ENCODE results near the gene PTPRA.
A peak's percentile ranks its signal among the peaks of the same experiment; 100 is the strongest.

Gene PTPRA

DNA sequence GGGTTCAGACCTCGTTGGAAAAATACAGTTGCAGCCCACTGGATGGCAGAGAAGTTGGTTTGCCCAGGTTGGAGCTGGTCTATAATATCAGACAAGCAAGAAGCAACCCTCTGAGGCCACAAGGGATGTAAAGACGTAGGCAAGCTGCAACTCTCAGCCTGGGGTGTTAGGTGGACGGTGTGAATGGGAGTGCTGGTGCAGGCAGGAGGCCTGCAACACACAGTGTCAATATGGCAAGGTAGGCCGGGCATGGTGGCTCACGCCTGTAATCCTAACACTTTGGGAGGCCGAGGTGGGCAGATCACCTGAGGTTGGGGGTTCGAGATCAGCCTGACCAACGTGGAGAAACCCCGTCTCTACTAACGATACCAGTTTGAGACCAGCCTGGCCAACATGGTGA lies 22.2 kb upstream of the PTPRA start:
- no peak for DNase-seq

DNA sequence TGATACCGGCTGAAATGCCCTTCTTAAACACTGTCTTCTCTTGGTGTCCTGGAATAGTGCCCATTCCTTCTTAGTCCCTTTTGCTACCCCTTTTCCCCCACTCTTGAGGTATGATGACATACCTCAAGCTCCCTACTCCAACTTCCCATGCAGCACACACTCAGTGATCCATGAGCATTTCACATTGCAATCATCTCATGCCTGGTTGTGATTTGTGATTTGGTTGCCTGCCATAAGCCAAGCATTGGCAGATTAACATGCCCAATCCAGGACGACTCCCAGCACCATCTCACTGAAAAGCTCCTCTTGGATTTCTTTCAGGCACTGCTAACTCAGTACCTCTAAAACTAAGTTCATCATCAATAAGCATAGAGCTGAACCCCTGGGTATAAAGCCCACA lies 14.7 kb upstream of the PTPRA start:
- no peak for DNase-seq

DNA sequence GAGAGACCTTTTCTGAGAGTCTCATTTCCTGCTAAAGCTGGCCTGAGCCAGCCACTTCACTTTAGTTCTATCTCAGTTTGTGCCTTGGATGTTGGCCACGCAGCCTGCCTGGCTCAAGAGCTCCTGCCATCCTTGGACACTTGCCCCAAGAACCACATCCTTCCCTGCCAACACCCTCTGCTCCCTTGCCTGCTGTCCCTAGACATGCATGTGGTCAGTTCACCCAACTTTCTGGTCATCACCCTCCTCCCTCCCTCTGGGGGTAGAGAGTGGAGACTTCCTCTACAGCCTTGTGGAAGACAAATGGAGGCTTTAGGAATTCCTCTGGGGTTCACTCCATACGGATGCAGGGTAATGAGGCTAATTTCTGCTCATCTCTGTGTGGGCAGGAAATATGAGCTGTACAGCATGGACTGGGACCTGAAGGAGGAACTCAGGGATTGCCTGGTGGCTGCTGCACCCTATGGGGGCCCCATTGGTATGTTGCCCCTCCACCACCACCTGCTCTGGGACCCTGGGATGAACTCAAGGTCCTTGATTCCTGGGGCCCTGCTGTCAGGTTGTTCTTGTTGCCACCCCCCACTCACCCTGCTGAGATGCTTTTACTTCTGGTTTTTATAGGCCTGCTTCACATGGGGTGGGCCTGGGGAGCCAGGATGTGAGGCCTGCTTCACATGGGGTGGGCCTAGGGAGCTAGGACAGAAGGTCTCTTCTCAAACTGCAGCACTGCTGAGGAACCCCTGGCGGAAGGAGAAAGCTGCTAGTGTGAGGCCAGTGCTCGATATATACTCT lies 13.8 kb upstream of the PTPRA start:
- no peak for DNase-seq

DNA sequence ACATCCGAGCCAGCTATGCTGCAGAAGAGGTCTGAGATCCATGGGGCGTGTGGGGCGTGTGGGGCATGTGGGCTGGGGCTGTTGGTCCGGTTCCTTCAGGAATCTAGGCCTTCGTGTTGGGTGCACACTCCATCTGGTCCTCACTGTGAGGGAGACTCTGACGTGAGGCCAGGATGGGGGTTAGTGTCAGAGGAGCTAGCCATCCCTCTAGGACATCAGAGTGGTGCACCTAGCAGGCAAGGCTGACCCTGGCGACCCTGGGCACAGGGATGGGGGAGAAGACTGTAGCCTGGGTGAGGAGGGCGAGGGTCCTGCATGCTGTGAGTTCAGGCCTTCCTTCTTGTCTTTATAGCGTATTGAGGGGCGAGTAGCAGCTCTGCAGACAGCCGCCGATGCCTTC lies 8.7 kb upstream of the PTPRA start:
- DNase-seq, result no peak

DNA sequence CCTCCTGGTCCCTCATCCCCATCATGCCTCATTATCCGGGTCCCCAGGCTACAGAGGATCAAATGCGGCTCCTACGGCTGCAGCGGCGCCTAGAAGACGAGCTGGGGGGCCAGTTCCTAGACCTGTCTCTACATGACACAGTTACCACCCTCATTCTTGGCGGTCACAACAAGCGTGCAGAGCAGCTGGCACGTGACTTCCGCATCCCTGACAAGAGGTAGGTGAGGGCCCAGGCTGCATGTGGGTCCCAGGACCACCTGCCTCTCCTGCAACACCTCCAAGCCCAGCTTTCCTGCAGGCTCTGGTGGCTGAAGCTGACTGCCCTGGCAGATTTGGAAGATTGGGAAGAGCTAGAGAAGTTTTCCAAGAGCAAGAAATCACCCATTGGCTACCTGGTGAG lies 8.2 kb upstream of the PTPRA start:
- DNase-seq, result no peak

DNA sequence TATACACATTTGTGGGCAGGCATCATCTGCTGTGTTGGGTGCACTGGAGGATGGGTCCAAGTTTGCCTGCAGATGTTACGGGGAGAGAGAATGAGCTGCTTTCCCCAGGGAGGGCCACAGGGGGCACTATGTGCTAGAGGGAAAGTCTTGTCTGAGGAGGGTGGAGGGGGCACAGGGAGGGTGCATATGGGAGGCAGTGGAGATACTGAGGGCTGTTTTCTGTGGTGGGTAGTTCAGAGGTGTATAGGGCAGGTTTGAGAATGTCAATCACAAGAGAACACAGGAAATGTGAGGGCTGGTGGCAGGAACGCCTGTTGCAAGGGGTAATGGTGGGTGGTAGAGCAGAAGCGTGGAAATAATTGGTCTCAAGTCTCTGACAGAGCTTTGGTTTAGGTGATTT lies 7.7 kb upstream of the PTPRA start:
- DNase-seq, result no peak

DNA sequence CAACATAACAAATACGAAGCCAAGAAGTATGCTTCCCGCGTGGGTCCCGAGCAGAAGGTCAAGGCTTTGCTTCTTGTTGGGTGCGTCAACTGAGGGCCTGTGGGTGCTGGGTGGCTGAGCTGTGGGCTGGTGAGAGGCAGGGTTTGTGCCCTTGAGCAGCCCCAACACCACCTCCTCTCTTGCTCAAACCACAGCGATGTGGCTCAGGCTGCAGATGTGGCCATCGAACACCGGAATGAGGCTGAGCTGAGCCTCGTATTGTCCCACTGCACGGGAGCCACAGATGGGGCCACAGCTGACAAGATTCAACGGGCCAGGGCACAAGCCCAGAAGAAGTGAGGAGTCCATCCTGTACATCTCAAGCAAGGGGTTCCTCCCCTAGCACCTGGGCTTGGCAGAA lies 7.0 kb upstream of the PTPRA start:
- no peak for DNase-seq

DNA sequence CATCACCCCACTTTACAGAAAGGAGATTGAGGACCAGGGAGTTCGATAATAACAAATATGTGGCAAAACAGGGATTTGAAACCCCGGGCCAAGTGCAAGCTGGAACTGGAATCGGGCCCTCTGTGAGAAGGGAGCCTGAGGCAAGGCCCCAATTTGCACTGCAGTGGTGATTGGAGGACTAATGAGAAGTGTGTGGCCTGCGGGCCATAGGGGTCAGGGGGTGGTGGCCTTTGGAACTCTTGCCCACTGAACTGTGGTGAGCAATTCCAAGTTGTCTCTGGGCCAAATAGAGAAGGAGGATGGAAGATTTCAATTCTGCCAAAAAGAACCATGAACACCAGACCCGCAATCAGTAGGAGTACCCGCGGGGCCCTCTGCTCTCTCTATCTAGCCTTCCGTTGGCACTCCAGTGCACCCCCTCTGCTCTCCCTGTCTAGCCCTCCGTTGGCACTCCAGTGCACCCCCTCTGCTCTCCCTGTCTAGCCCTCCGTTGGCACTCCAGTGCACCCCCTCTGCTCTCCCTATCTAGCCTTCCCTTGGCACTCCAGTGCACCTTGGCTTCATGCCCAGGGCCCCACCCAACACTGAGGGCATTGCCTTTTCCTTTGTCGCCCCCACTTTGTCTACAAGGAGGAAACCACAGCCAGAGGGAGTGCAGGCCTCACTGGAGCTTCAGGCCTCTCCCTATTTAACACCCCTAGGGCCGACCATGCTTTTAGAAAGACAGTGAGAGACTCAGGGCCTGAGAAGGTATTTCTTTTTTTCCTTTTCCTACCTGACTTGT lies 6.0 kb upstream of the PTPRA start:
- no peak for DNase-seq

DNA sequence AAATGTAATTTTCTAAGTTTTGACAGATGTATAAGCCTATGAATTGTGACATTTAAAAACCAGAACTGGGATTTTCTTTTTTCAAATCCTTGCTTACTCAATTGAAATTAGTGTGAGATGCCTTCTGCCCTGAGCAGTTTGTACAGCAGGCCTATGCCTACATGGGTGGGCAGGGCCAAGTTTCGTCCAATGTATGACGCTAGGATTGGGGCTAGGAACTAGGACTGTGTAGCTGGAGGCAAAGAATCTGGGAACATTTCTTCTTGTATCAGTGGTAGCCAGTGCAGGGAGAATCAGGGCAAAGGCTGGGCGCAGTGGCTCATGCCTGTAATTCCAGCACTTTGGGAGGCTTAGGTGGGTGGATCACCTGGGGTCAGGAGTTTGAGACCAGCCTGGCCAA lies 3.9 kb upstream of the PTPRA start:
- no peak for DNase-seq

DNA sequence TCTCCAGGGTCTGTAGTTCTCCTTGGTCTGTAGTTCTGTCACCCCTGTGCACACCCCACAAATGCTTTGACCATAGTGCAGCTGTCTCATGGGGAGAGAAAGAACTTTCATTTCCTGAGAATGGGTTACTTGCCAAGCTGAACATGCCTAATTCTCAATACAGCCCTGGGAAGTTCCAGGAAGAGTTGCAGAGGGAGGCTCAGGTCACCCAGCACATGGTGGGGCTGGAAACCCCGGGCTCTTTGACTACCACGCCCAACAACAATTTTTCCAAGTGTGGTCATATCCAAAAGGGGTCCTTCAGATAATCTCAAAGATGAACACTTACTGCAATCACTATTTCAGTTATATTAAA lies 2.2 kb upstream of the PTPRA start:
- no peak for DNase-seq

DNA sequence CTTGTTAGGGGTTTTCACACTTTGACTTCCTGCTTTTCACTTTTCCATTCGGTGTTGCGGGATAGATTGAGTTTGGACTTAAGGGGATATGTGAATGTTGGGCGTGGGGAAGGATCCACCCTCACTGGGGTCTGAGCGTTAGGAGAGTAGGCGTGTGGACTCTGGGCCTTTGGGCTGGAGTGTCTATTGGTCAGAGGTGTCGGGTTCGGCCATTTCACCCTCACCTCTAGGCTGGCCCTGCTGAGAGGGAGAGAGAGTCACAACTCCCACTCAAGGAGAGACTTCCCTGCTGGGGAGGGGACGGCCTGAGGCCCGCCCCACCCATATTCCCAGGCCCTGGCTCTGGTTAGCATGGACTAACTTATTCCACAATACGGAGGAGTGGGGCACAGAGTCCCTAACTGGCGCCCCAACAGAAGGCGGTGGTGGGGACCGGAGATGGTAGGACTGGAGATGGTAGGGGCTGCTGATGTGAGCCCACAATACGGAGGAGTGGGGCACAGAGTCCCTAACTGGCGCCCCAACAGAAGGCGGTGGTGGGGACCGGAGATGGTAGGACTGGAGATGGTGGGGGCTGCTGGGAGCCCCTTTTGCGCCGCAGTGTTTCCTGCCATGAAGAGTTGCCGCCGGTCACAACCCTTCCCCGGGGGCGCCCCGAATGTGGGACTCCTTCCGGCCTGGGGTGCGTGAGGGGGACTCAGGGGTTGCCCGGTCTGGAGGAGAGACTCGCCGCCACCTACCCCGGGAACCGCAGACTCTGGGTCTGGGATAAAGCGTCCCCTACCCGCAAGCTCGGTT lies 1.4 kb upstream of the PTPRA start:
- DNase-seq, result no peak

DNA sequence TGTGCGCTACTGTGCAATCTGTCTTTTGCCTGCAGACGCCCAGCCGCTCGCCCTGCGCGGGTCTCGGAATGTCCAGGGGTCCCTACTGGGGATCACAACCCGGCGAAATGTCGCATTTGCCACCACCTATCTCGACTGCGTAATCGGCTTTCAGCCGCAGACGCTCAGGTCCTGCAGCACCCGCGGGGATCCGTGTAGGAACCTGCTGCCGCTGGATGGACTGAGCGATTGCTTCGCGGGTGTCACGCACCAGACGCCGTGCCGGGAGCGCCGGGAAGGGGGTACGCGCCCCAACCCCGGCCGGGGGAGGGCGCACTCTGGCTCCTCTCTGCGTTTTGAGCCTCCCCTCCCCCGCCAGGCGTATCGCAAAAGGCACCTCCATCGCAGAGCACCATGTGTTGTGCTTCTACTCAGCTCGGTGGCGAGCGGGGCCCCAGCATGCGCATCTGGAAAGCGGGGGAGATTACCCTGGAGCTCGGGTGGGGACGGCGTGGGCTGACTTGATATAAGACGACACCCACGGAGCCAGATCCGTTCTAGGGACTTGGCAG lies 747 bp upstream of the PTPRA start:
- DNase-seq, result peak; percentile 45

DNA sequence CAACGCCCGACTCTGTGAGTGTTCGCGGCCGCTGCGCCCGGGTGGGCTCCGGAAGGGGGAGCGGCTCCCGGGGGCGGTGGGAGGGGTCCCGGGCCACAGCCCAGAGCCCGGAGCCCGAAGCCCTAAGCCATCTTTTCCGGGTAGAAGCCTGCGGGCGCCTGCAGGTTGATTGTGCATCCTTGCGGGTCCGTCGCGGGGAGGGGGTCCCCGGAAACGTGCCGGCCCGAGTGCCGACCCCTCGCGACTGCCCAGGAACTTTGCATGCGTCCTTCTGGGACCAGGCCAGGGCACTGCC lies 413 bp downstream of the PTPRA start:
- peak; percentile 45 for DNase-seq

DNA sequence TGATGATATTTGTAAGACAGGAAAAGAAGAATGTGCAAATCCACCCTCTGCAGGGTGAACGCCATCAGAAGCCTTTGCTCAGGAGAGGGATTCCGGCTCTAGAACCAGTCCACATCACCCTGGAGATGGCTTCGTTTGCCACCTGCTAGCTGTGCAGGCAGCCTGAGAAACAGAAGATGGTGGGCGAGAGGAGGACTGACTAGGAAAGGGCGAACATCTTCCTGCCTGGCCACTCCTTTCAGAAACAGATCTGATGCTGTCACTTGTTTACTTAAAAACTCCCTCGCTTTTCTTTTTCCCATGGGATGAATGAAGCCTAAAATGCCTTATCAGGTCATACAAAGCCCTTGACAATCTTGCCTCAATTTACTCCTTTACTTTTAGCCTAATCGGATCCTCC lies 1.2 kb downstream of the PTPRA start:
- no peak for DNase-seq

DNA sequence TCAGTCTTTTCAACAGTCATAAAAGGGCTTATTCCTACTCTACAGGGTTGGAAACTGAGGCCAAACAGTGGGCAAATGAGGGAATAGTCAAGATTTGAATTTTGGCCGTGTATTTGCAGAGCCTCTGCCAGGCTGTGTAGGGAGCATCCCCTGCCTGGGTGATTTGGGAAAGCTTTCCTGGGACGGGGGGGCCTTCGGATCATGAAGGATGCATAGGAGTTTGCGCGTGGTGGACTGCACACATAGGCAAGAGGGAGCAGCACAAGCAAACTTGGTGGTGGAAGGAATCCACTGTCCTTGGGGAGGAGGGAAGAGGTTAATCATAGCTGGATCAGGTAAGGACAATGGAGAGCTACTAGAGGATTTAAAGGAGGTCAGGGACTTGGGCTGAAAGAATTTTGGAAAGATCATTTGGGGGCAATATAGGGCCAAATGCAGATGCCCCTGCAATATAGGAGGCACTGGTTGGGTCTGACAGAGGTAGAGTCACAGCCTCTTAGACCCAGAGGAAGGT lies 2.5 kb downstream of the PTPRA start:
- DNase-seq, result no peak

DNA sequence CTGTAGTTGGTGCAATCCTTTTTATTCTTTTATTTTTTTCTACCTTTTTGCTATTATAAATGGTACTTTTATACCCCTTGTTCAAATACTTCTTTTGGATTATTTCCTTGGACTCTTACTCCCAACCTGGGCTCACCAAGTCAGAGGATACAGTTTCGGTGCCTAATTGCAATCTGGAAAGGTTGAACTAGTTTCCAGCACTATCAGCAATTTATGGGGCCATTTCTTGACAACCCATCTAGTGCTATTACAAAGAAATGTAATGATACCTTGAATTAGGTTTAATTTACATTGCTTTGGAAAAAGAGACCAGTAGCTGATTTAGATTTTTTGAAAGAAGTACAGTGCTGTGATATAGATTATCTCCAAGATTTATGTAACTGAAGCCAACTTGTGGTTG lies 5.2 kb downstream of the PTPRA start:
- no peak for DNase-seq

DNA sequence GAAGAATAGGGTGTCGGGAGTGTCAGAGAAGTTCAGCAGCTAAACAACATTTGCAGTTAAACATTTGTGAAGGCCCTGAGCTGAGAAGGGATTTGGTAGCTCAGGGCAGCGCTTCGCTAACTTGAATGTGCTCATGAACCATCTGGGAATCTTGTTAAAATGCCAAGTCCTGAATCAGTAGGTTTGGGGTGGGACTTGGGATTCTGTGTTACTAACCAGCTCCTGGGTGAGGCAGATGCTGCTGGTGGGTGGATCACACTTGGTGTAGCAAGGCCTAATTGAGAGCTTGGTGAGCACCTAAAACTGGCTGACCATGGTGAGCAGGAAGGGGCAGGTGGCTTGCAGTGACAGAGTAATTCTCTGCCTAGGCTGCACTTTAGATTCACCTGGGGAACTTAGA lies 5.9 kb downstream of the PTPRA start:
- no peak for DNase-seq

DNA sequence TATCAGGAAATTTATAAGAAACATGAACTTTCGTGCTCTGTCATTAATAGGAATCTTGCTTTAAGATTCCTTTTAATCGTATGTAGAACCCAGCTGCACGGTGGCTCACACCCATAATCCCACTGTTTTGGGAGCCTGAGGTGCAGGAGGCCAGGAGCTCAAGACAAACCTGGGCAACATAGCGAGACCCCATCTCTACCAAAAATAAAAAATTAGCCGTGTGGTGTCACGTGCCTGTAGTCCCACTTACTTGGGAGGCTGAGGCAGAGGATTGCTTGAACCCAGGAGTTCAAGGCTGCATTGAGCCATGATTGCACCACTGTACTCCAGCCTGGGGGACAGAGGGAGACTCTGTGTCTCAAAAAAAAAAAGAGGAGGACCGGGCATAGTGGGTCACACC lies 7.4 kb downstream of the PTPRA start:
- DNase-seq, result no peak

DNA sequence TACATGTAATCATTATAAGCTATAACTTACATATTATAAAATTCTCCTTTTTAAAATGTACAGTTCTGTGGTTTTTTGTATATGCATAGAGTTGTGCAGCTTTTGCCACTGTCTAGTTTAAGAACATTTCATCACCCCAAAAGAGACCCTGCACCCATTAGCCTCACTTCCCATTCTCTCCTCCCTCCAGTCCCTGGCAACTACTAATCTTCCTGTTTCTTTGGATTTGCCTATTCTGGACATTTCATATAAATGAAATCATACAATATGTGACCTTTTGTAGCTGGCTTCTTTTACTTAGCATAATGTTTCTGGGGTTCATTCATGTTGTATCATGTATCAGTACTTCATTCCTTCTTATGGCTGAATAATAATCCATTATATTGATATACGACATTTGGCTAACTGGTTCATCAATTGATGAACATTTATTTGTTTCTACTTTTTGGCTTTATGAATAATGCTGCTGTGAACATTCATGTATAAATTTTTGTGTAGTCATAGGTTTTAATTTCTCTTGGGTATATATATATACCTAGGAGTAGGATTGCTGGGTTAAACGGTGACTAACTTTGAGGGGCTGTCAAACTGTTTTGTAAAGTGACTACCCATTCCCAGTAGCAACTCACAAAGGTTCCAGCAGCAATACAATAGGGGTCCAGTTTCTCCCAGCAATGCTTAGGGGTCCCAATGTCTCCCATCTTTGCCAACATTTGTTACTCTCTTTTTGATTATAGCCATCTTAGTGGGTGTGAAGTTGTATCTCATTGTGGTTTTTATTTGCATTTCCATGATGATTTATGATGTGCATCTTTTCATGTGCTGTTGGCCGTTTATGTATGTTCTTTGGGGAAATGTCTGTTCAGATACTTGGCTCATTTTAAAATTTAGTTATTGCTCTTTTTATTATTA lies 10.7 kb downstream of the PTPRA start:
- no peak for DNase-seq

DNA sequence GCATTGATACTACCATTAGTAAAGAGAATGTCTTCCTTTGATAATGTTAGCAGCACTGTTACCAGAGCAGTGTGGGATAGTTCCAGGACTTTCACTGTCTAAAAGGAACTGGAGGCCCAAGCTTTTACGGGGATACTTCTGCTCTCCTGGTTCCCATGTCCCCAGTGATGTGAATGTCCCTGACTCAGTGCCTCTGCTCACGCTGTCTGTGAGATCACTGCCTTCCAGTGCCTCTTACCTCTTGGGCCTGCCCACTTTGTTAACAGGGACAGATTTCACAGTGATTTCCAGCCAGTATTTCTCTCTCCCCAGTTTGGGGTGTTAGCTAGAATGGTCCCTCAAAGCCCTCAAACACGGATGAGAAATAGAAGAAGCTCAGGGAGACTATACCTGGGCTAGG lies 14.4 kb downstream of the PTPRA start:
- DNase-seq, result no peak

DNA sequence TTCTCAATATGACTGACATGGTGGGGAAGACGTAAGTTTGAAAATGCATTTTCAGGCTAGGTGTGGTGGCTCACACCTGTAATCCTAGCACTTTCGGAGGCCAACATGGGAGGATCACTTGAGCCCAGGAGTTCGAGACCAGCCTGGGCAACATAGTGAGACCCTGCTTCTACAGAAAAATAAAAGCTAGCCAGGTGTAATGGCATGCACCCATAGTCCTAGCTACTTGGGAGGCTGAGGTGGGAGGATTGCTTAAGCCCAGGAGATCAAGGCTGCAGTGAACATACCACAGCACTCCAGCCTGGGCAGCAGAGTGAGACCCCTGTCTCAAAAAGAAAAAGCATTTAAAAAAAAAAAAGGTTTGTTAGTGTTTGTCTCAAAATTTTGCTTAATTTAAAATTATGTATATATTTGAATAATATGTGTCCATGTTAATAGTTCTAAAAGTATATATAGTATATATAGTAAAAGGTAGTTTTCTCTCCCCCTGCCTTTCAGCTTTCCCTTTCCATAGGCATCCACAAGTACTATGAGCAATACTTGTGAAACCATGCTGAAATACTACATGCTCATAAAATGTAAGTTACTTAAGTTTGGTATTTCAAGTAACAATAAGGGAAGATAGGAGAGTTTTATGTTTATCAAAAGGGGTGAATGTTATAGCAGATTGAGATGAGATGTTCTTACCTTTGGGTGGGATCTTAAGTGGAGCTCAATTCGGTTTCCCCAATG lies 15.1 kb downstream of the PTPRA start:
- no peak for DNase-seq

DNA sequence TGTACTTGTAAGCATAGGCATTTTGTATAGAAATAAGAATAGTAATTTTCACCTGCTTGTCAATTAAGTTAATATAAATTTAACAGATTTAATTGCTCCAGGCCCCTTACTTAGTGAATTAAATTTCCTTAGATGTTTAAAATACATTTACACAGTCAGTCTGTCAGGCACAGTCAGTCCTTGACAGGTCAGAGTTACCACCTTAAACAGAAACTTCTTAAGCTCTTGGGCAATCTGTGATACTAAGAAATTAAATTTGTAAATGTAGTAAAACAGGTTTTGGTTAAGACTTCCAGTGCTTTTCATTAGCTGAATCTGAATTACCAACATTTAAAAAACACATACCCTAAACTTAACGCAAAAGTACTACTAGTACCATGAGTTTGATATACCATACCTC lies 15.9 kb downstream of the PTPRA start:
- DNase-seq, result no peak
